A549 (cell line): ENCODE measurements around the gene OR51D1. TPM values are rescaled to one million over a fixed set of nuclear protein-coding genes. Genes with fewer than 3 reads are reported as not detected.

ENCODE experiments used
- ATAC-seq, 2 experiments: fragments of 200-7000 bp in 1 of 2; fragments of >200 bp in 1 of 2; cut with Nextera tagmentation in 1 of 2; cut with Tn5 transposase in 1 of 2; 3 replicates each; pipeline versions ENCODE4 v1.8.0 to v1.9.1; 2018 to 2020; ENCODE audit warnings: mild to moderate bottlenecking in 1 of 2, moderate library complexity in 1 of 2
- CTCF ChIA-PET: fragments of 300-600 bp; sonication (Branson Sonifier 250); formaldehyde crosslinking; extraction: SDS; loops from one replicate; lab custom pipeline; 2021; ENCODE audit warnings: antibody characterized with exemption, inconsistent platforms; lab: Yijun Ruan, JAX
- POLR2A ChIA-PET: fragments of 350-600 bp; formaldehyde crosslinking; extraction: SDS; loops from one replicate; lab custom pipeline; 2021; ENCODE audit warnings: antibody characterized with exemption, inconsistent platforms; lab: Yijun Ruan, JAX
- DNase-seq, 2 experiments: peaks; one replicate each; pipeline versions ENCODE4 v3.0.0 to v3.0.0-alpha.2; 2011 to 2016; ENCODE audit warnings: low read depth in 1 of 2, low spot score in 1 of 2
- FAIRE-seq: peaks from 2 replicates; lab custom pipeline; 2011; peaks lifted over from hg19 to GRCh38; lab: Jason Lieb, UNC
- H3K27ac ChIP-seq, 2 experiments: fragments of >200 bp; sonication (Bioruptor Twin); formaldehyde crosslinking; 3 replicates each; pipeline ENCODE4 v1.5.1; 2016 to 2017
- H3K4me1 ChIP-seq: fragments of >200 bp; sonication (Bioruptor Twin); formaldehyde crosslinking; 3 replicates; pipeline ENCODE4 v1.6.1; 2016
- H3K4me2 ChIP-seq: fragments of >200 bp; sonication (Bioruptor Twin); formaldehyde crosslinking; 3 replicates; pipeline ENCODE4 v1.6.1; 2016
- H3K4me3 ChIP-seq: fragments of >200 bp; sonication (Bioruptor Twin); formaldehyde crosslinking; 3 replicates; pipeline ENCODE4 v1.5.1; 2016
- H3K9me3 ChIP-seq: fragments of >200 bp; sonication (Bioruptor Twin); formaldehyde crosslinking; 3 replicates; pipeline ENCODE4 v1.6.1; 2016
- BHLHE40 ChIP-seq: IDR thresholded peaks from 2 replicates; pipeline ENCODE4 v1.6.1; 2012; ENCODE audit warnings: low read depth, low read length, inconsistent platforms
- CBX2 ChIP-seq: fragments of 200-600 bp; sonication (generic); IDR thresholded peaks from 2 replicates; pipeline ENCODE4 v1.6.1; 2016; ENCODE audit warnings: low read depth, mild to moderate bottlenecking, borderline replicate concordance
- CBX8 ChIP-seq: fragments of 200-600 bp; sonication (generic); IDR thresholded peaks from 2 replicates; pipeline ENCODE4 v1.6.1; 2016
- CHD2 ChIP-seq: fragments of 150-350 bp; IDR thresholded peaks from 2 replicates; pipeline ENCODE4 v1.6.1; 2014; ENCODE audit warnings: low read length; ENCODE audit not compliant: partially characterized antibody
- CHD4 ChIP-seq: fragments of 200-600 bp; sonication (generic); IDR thresholded peaks from 2 replicates; pipeline ENCODE4 v1.6.1; 2016; ENCODE audit warnings: antibody characterized with exemption, mild to moderate bottlenecking, borderline replicate concordance
- EHF ChIP-seq: fragments of 250-450 bp; sonication (Bioruptor Pico); IDR thresholded peaks from 2 replicates; pipeline ENCODE4 v1.5.0; 2020; ENCODE audit warnings: mild to moderate bottlenecking
- EHMT2 ChIP-seq: fragments of 200-600 bp; sonication (generic); IDR thresholded peaks from 2 replicates; pipeline ENCODE4 v1.6.1; 2016; ENCODE audit warnings: antibody characterized with exemption, low read depth, mild to moderate bottlenecking, moderate library complexity
- ESRRA ChIP-seq: fragments of 150-350 bp; IDR thresholded peaks from 2 replicates; pipeline ENCODE4 v1.6.1; 2014; ENCODE audit warnings: mild to moderate bottlenecking, low read length, borderline replicate concordance
- FOXS1 ChIP-seq: fragments of 250-450 bp; sonication (Bioruptor Pico); IDR thresholded peaks from 2 replicates; pipeline ENCODE4 v1.5.0; 2020; ENCODE audit warnings: mild to moderate bottlenecking, moderate library complexity
- HOXB13 ChIP-seq: fragments of 250-450 bp; sonication (Bioruptor Pico); IDR thresholded peaks from 2 replicates; pipeline ENCODE4 v1.5.0; 2020; ENCODE audit warnings: low read depth, mild to moderate bottlenecking, moderate library complexity
- JUNB ChIP-seq: fragments of >200 bp; sonication (Bioruptor Twin); formaldehyde crosslinking; IDR thresholded peaks from 2 replicates; pipeline ENCODE4 v1.6.1; 2016
- KDM5A ChIP-seq: fragments of 200-600 bp; sonication (generic); IDR thresholded peaks from 2 replicates; pipeline ENCODE4 v1.6.1; 2016; ENCODE audit warnings: antibody characterized with exemption, mild to moderate bottlenecking
- MAFK ChIP-seq: fragments of 450-650 bp; IDR thresholded peaks from 2 replicates; pipeline ENCODE4 v1.6.1; 2014; ENCODE audit not compliant: partially characterized antibody
- MAZ ChIP-seq: fragments of 150-350 bp; IDR thresholded peaks from 2 replicates; pipeline ENCODE4 v1.6.1; 2014; ENCODE audit warnings: antibody characterized with exemption, low read depth, low read length, borderline replicate concordance
- MYC ChIP-seq: IDR thresholded peaks from 2 replicates; pipeline ENCODE4 v1.6.1; 2012; ENCODE audit warnings: mild to moderate bottlenecking, inconsistent platforms, low read length, improper control_type of control experiment, borderline replicate concordance
- NFE2L2 ChIP-seq: fragments of 150-350 bp; conservative IDR thresholded peaks from 2 replicates; pipeline ENCODE4 v1.6.1; 2014; ENCODE audit warnings: low read length
- NR3C1 ChIP-seq: fragments of >200 bp; sonication (Bioruptor Twin); formaldehyde crosslinking; IDR thresholded peaks from 3 replicates; pipeline ENCODE4 v1.6.1; 2017
- POLR2AphosphoS2 ChIP-seq: conservative IDR thresholded peaks from 2 replicates; pipeline ENCODE4 v1.6.1; 2012; ENCODE audit warnings: low read length, improper control_type of control experiment, inconsistent platforms
- RAD21 ChIP-seq, 2 experiments: fragments of >200 bp in 1 of 2; sonication (Bioruptor Twin) in 1 of 2; formaldehyde crosslinking in 1 of 2; IDR thresholded peaks in 1 of 2; conservative IDR thresholded peaks in 1 of 2; 2 replicates in 1 of 2; 3 replicates in 1 of 2; pipeline ENCODE4 v1.6.1; 2012 to 2018; ENCODE audit warnings: inconsistent platforms in 1 of 2
- RARB ChIP-seq: fragments of 250-450 bp; sonication (Bioruptor Pico); IDR thresholded peaks from 2 replicates; pipeline ENCODE4 v1.8.0; 2021; ENCODE audit warnings: mild to moderate bottlenecking, moderate library complexity
- RCOR1 ChIP-seq: fragments of 150-350 bp; IDR thresholded peaks from 2 replicates; pipeline ENCODE4 v1.6.1; 2014; ENCODE audit warnings: antibody characterized with exemption, low read length, low read depth
- ZC3H11A ChIP-seq: fragments of 450-650 bp; IDR thresholded peaks from 2 replicates; pipeline ENCODE4 v1.6.1; 2014; ENCODE audit warnings: antibody characterized with exemption, mild to moderate bottlenecking
- ZNF302 ChIP-seq: fragments of 250-450 bp; sonication (Bioruptor Pico); IDR thresholded peaks from 2 replicates; pipeline ENCODE4 v1.9.0; 2021; ENCODE audit warnings: inconsistent platforms, mild to moderate bottlenecking, moderate library complexity
- WGBS: methylation state at CpG from one replicate; pipeline ENCODE4 v1.1.6; 2017; ENCODE audit errors: missing lambda C conversion rate; 5-methylcytosine and 5-hydroxymethylcytosine counted together
- polyA plus RNA-seq, 4 experiments: library from polyadenylated mRNA; depleted of rRNA in 3 of 4; stranded (reverse); fragments of >200 nt; fragmentation: RNase III in 1 of 4; extraction: RNeasy Plus Mini Kit Qiagen cat#74134 plus additional on column Dnase treatment in 1 of 4; gene quantifications; 2 replicates in 3 of 4; 3 replicates in 1 of 4; pipeline ENCODE4 v1.2.3, GENCODE V29; 2011 to 2017
- TF ChIP-seq, protein P1 (sequence below): fragments of 450-650 bp; IDR thresholded peaks from 2 replicates; pipeline ENCODE4 v1.6.1; 2014; ENCODE audit warnings: antibody characterized with exemption
- TF ChIP-seq, protein P2 (sequence below): fragments of >200 bp; sonication (Bioruptor Twin); formaldehyde crosslinking; IDR thresholded peaks from 3 replicates; pipeline ENCODE4 v1.5.1; 2016
- TF ChIP-seq, protein P3 (sequence below): fragments of >200 bp; sonication (Bioruptor Twin); formaldehyde crosslinking; IDR thresholded peaks from 2 replicates; pipeline ENCODE4 v1.6.1; 2016
- TF ChIP-seq, protein P4 (sequence below): IDR thresholded peaks from 2 replicates; pipeline ENCODE4 v1.6.1; 2012
- TF ChIP-seq, protein P5 (sequence below): fragments of 200-600 bp; sonication (generic); IDR thresholded peaks from 2 replicates; pipeline ENCODE4 v1.6.1; 2016; ENCODE audit warnings: antibody characterized with exemption, mild to moderate bottlenecking, moderate library complexity

Gene OR51D1
- polyA plus RNA-seq, 2 of the 4 experiments (the other 2 are of a cell fraction): not detected

DNA sequence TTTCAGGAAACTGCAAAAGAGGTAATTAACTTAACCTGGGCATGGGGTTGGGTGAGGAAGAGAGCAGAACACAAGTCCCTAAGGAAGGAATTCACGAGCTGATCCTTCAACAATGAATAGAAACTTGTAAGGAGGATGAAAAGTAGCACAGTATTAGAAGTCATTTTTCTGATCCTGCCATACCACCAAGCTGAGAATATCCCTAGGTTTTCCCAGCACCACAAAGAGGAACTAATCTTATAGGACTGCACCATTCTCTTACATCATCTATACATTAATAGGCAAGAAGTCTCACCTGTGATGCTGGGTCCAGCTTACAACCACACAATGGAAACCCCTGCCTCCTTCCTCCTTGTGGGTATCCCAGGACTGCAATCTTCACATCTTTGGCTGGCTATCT lies 43.5 kb upstream of the OR51D1 start, which contains the start of gene OR52I1:
TSS of gene OR52I1 (plus strand) at position 301 of the 400 bp plus-strand sequence. CDS start at position 301, 0 bp downstream.
- CTCF ChIA-PET: interaction anchor here (4.0 kb wide), 1 partner anchor 43 kb away, joined by 10 read pairs; the partner anchor contains the start of gene OR51D1
- Histone ChIP-seq H3K4me1 (no peaks in the 10 kb centered on the region), H3K27ac (no peak within 1 kb of the TSS), H3K4me3 (no peak within 1 kb of the TSS), H3K9me3 (no peaks in the 10 kb centered on the region)
- FAIRE-seq: no peak
- TF ChIP-seq CHD2: no peak
- no peak for TF ChIP-seq KDM5A
- TF ChIP-seq, protein P1, sequence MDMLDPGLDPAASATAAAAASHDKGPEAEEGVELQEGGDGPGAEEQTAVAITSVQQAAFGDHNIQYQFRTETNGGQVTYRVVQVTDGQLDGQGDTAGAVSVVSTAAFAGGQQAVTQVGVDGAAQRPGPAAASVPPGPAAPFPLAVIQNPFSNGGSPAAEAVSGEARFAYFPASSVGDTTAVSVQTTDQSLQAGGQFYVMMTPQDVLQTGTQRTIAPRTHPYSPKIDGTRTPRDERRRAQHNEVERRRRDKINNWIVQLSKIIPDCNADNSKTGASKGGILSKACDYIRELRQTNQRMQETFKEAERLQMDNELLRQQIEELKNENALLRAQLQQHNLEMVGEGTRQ: no peak
- TF ChIP-seq POLR2AphosphoS2: no peak
- no peak for TF ChIP-seq CBX8
- TF ChIP-seq, protein P2, sequence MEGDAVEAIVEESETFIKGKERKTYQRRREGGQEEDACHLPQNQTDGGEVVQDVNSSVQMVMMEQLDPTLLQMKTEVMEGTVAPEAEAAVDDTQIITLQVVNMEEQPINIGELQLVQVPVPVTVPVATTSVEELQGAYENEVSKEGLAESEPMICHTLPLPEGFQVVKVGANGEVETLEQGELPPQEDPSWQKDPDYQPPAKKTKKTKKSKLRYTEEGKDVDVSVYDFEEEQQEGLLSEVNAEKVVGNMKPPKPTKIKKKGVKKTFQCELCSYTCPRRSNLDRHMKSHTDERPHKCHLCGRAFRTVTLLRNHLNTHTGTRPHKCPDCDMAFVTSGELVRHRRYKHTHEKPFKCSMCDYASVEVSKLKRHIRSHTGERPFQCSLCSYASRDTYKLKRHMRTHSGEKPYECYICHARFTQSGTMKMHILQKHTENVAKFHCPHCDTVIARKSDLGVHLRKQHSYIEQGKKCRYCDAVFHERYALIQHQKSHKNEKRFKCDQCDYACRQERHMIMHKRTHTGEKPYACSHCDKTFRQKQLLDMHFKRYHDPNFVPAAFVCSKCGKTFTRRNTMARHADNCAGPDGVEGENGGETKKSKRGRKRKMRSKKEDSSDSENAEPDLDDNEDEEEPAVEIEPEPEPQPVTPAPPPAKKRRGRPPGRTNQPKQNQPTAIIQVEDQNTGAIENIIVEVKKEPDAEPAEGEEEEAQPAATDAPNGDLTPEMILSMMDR: no peak
- no peak for TF ChIP-seq ZNF302 (CRISPR knock-in tag)
- TF ChIP-seq NFE2L2: no peak
- no peak for TF ChIP-seq RCOR1
- no peak for TF ChIP-seq BHLHE40
- TF ChIP-seq, protein P3, sequence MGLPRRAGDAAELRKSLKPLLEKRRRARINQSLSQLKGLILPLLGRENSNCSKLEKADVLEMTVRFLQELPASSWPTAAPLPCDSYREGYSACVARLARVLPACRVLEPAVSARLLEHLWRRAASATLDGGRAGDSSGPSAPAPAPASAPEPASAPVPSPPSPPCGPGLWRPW: no peak
- TF ChIP-seq MAZ: no peak
- no peak for TF ChIP-seq HOXB13 (CRISPR knock-in tag)
- no peak for TF ChIP-seq JUNB
- TF ChIP-seq RAD21 (conservative IDR thresholded peaks at IDR 0.05 in 1 of 2, IDR thresholded peaks at IDR 0.05 in 1 of 2): no peak
- no peak for TF ChIP-seq RARB (CRISPR knock-in tag)
- TF ChIP-seq CBX2: no peak
- no peak for TF ChIP-seq ESRRA
- no peak for TF ChIP-seq EHF (CRISPR knock-in tag)
- no peak for TF ChIP-seq MAFK
- TF ChIP-seq, all 56 proteins: peak for 0
- POLR2A ChIA-PET: no interaction called here
- DNase-seq (no peak), ATAC-seq (no peak)
- 32% methylated on average over 1 of the region's 1 CpG for WGBS
- no peak within 1 kb of the TSS for H3K4me2 ChIP-seq

DNA sequence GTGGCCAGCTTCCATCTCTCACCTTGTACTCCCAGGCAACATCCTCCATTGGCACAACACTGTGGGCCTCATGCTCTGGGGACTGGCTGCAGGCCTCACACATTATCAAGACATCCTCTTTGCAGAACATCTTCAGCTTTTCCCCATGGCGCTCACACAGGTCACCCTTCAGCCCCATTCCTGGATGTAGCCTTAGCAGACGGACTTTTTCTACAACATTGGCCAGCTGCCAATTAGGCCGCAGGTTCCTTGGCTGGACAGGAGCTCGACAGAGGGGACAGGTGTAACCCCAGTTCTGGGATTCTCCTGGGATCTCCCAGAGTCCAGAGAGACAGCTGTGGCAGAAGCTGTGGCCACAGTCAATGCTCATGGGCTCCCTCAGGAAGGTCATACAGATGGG lies 32.2 kb upstream of the OR51D1 start:
- CTCF ChIA-PET: interaction anchor here (2.5 to 2.6 kb wide), 2 partner anchors 21 to 418 kb away, joined by 7 to 11 read pairs; no protein-coding TSS in a partner anchor
- no peaks in the 10 kb centered on the region for H3K9me3 ChIP-seq
- no peak overlapping the region for H3K27ac ChIP-seq
- FAIRE-seq (no peak), ATAC-seq (no peak), DNase-seq (no peak)
- TF ChIP-seq, protein P3: no peak
- TF ChIP-seq MYC (no peak), HOXB13 (CRISPR knock-in tag) (no peak), CHD4 (no peak), CHD2 (no peak), EHMT2 (no peak), ZC3H11A (no peak), RARB (CRISPR knock-in tag) (no peak), NR3C1 (no peak), FOXS1 (CRISPR knock-in tag) (no peak)
- TF ChIP-seq, protein P4, sequence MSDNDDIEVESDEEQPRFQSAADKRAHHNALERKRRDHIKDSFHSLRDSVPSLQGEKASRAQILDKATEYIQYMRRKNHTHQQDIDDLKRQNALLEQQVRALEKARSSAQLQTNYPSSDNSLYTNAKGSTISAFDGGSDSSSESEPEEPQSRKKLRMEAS: no peak
- TF ChIP-seq, protein P1: no peak
- TF ChIP-seq, protein P5, sequence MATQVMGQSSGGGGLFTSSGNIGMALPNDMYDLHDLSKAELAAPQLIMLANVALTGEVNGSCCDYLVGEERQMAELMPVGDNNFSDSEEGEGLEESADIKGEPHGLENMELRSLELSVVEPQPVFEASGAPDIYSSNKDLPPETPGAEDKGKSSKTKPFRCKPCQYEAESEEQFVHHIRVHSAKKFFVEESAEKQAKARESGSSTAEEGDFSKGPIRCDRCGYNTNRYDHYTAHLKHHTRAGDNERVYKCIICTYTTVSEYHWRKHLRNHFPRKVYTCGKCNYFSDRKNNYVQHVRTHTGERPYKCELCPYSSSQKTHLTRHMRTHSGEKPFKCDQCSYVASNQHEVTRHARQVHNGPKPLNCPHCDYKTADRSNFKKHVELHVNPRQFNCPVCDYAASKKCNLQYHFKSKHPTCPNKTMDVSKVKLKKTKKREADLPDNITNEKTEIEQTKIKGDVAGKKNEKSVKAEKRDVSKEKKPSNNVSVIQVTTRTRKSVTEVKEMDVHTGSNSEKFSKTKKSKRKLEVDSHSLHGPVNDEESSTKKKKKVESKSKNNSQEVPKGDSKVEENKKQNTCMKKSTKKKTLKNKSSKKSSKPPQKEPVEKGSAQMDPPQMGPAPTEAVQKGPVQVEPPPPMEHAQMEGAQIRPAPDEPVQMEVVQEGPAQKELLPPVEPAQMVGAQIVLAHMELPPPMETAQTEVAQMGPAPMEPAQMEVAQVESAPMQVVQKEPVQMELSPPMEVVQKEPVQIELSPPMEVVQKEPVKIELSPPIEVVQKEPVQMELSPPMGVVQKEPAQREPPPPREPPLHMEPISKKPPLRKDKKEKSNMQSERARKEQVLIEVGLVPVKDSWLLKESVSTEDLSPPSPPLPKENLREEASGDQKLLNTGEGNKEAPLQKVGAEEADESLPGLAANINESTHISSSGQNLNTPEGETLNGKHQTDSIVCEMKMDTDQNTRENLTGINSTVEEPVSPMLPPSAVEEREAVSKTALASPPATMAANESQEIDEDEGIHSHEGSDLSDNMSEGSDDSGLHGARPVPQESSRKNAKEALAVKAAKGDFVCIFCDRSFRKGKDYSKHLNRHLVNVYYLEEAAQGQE: no peak
- no peak overlapping the region for H3K4me3 ChIP-seq
- H3K4me2 ChIP-seq: no peak overlapping the region
- 76% methylated on average over 4 of the region's 4 CpGs for WGBS
- peaks cover 14% of the 10 kb centered on the region for H3K4me1 ChIP-seq
- POLR2A ChIA-PET: no interaction called here
